Right atrium auricular region (tissue), 2 donors: Measurements from ENCODE around the gene PTBP3. TPM values are rescaled to one million over a fixed set of nuclear protein-coding genes. Genes with fewer than 3 reads are reported as not detected.

Experiments used
- DNase-seq: peaks from one replicate; pipeline ENCODE4 v3.0.0-alpha.2; 2019; ENCODE audit warnings: low spot score
- H3K27ac ChIP-seq, 2 donors: fragments of 200-600 bp; sonication (generic); 1 replicate in 1 of 2; 2 replicates in 1 of 2; pipeline ENCODE4 v1.5.1; 2016 to 2019
- H3K27me3 ChIP-seq, 2 donors: fragments of 200-600 bp; sonication (generic); one replicate each; pipeline versions ENCODE4 v1.5.1 to v1.6.0; 2017 to 2019
- H3K36me3 ChIP-seq: fragments of 200-600 bp; sonication (generic); one replicate; pipeline ENCODE4 v1.5.1; 2016
- H3K4me1 ChIP-seq, 2 donors: fragments of 200-600 bp; sonication (generic); one replicate each; pipeline versions ENCODE4 v1.5.1 to v1.6.0; 2017 to 2019
- H3K4me3 ChIP-seq, 2 donors: fragments of 200-600 bp; sonication (generic); 1 replicate in 1 of 2; 2 replicates in 1 of 2; pipeline ENCODE4 v1.5.1; 2017 to 2019; ENCODE audit warnings: mild to moderate bottlenecking in 1 of 2, moderate library complexity in 1 of 2
- H3K9me3 ChIP-seq, 2 donors: fragments of 200-600 bp; sonication (generic); one replicate each; pipeline ENCODE4 v1.5.1; 2019
- total RNA-seq, 2 donors: library from RNA; depleted of rRNA; stranded (reverse); fragments of >200 nt; gene quantifications; one replicate each; pipeline ENCODE4 v1.1.0, GENCODE V29; 2016
- TF ChIP-seq, protein P1 (sequence below), 2 donors: fragments of 200-600 bp; sonication (generic); IDR thresholded peaks; one replicate each; pipeline ENCODE4 v1.5.1; 2019; ENCODE audit warnings: antibody characterized with exemption in 2 of 2

The PTBP3 gene
- total RNA-seq, 2 donors from 2014 or later, result 11.6 to 18.2 TPM

DNA sequence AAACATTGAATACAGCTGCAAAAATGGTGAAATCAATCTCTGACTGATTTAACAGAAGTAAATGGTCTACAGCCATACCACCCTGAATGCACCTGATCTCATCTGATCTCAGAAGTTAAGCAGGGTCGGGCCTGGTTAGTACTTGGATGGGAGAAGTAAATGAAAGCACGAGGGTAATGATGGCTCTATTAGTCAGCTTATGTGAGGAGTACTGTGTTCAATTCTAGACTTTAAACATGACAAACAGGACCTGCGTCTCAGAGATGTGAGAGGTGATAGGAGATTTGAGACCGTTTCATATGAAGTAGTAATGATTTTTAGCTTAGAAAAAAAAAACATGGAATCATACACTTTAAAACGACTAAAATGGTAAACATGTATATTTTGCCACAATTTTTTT lies 81.2 kb downstream of the PTBP3 start:
- Histone ChIP-seq H3K27me3 (no peaks in the 10 kb centered on the region), H3K4me1 (no peaks in the 10 kb centered on the region), H3K9me3 (no peaks in the 10 kb centered on the region), H3K36me3 (no peaks in the 10 kb centered on the region), H3K4me3 (no peak overlapping the region), H3K27ac (no peak overlapping the region)
- TF ChIP-seq, protein P1, sequence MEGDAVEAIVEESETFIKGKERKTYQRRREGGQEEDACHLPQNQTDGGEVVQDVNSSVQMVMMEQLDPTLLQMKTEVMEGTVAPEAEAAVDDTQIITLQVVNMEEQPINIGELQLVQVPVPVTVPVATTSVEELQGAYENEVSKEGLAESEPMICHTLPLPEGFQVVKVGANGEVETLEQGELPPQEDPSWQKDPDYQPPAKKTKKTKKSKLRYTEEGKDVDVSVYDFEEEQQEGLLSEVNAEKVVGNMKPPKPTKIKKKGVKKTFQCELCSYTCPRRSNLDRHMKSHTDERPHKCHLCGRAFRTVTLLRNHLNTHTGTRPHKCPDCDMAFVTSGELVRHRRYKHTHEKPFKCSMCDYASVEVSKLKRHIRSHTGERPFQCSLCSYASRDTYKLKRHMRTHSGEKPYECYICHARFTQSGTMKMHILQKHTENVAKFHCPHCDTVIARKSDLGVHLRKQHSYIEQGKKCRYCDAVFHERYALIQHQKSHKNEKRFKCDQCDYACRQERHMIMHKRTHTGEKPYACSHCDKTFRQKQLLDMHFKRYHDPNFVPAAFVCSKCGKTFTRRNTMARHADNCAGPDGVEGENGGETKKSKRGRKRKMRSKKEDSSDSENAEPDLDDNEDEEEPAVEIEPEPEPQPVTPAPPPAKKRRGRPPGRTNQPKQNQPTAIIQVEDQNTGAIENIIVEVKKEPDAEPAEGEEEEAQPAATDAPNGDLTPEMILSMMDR (IDR thresholded peaks at IDR 0.05), result no peak
- no peak for DNase-seq

DNA sequence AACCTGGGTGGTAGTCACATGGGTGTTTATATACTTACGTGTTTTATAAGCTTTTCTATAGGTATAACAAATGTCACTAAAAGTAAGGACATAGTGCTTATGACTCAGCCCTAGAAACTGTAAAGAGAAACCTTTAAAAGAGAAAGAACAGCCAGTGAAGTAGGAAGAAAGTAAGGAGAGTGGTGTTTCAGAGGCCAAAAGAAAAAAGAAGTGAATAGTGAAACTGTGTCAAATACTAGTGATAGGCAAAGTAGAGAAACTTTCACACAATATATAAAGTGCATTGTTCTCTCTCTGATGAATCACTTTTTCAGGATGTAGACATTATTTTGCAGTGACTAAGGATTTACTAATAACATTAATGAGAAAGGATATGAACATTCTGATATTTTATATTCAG lies 84.1 kb downstream of the PTBP3 start:
- Histone ChIP-seq H3K4me1 (no peaks in the 10 kb centered on the region), H3K27ac (no peak overlapping the region), H3K27me3 (no peaks in the 10 kb centered on the region), H3K36me3 (no peaks in the 10 kb centered on the region), H3K4me3 (no peak overlapping the region), H3K9me3 (no peaks in the 10 kb centered on the region)
- TF ChIP-seq, protein P1 (IDR thresholded peaks at IDR 0.05), result no peak
- no peak for DNase-seq

DNA sequence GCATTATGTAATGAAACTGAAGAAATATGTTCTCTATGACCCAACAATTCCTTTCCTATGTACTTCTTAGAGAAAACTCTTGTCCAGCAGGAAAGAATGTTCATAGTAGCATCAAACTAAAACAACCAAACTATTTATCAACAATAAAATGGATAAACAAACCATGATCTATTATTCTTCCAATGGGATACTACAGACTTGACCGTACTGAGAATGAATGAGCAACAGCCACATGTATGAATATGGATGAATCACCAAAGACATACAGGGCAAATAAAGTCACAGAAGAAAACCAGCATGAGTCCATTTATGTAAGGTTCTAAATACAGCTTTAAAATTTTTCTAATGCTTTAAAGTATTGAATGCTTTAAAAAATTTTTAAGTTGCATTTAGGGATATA lies 84.7 kb downstream of the PTBP3 start:
- no peak overlapping the region for H3K27ac ChIP-seq

DNA sequence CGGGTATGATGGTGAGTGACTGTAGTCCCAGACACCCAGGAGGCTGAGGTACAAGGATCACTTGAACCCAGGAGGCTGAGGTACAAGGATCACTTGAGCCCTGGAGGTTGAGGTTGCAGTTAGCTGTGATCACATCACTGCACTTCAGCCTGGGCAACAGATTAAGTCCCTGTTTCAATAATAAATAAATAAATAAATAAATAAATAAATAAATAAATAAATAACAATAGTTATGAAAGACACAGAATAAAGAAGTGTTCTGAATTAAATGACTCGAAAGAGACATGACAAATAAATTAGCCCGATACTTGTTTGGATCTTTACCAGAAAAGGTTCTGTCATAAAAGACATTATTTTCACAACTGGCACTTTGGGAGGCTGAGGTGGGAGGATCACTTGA lies 86.3 kb downstream of the PTBP3 start:
- H3K27me3 ChIP-seq, result no peaks in the 10 kb centered on the region
- H3K4me1 ChIP-seq, result no peaks in the 10 kb centered on the region
- no peaks in the 10 kb centered on the region for H3K9me3 ChIP-seq
- no peaks in the 10 kb centered on the region for H3K36me3 ChIP-seq
- TF ChIP-seq, protein P1 (IDR thresholded peaks at IDR 0.05), result no peak
- no peak overlapping the region for H3K27ac ChIP-seq
- H3K4me3 ChIP-seq, result no peak overlapping the region
- no peak for DNase-seq

More for the DNA sequence above, 84.7 kb downstream of the PTBP3 start:
- no peak for DNase-seq
- H3K9me3 ChIP-seq, result no peaks in the 10 kb centered on the region
- TF ChIP-seq, protein P1 (IDR thresholded peaks at IDR 0.05), result no peak
- no peak overlapping the region for H3K4me3 ChIP-seq
- H3K4me1 ChIP-seq, result no peaks in the 10 kb centered on the region
- no peaks in the 10 kb centered on the region for H3K27me3 ChIP-seq
- no peaks in the 10 kb centered on the region for H3K36me3 ChIP-seq

DNA sequence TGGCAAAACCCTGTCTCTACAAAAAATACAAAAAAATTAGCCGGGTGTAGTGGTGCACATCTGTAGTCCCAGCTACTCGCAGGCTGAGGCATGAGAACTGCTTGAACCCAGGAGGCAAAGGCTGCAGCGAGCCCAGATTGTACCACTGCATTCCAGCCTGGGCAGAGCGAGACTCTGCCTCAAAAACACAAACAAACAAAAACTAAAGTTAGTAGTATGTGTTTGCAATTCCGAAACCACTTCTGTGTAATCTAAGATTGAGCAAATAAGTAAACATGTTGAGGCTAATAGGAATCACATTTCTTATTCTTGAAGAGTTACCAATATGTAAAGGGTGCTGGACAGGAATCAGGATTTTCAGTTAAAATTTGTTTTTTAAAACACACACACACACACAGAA lies 88.3 kb downstream of the PTBP3 start:
- no peak for DNase-seq
- Histone ChIP-seq H3K27ac (no peak overlapping the region), H3K4me3 (no peak overlapping the region), H3K36me3 (no peaks in the 10 kb centered on the region), H3K4me1 (no peaks in the 10 kb centered on the region), H3K9me3 (no peaks in the 10 kb centered on the region), H3K27me3 (no peaks in the 10 kb centered on the region)
- TF ChIP-seq, protein P1 (IDR thresholded peaks at IDR 0.05), result no peak

DNA sequence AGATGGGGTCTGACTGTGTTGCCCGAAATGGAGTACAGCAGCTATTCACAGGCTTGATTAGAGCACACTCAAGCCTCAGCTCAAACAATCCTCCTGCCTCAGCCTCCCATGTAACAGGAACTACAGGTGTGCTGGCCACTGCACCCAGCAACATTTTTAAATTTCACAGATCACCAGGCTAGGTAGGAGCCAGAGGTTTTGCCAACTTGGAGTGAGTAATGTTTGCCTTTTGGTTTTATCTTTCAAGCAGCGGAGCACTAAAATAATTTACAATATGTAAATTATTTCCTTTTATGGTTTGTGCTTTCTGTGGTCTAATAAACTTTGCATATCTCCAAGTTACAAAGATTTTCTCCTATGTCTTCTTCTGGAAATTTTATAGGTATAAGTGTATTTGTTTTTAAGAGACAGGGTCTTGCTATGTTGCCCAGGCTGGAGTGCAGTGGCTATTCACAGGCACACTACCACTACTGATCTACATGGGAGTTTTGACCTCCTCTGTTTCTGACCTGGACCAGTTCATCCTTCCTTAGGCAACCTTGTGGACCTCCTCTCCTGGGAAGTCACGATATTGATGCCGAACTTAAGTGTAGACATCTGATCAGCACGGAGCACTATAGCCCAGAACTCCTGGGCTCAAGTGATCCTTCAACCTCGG lies 91.1 kb downstream of the PTBP3 start:
- Histone ChIP-seq H3K27me3 (no peaks in the 10 kb centered on the region), H3K9me3 (no peaks in the 10 kb centered on the region), H3K4me3 (no peak overlapping the region), H3K27ac (no peak overlapping the region), H3K36me3 (no peaks in the 10 kb centered on the region), H3K4me1 (no peaks in the 10 kb centered on the region)
- TF ChIP-seq, protein P1 (IDR thresholded peaks at IDR 0.05), result no peak
- no peak for DNase-seq
